Endothelial cell of umbilical vein (primary cell): ENCODE measurements around the gene CLRN3. TPM values are rescaled to one million over a fixed set of nuclear protein-coding genes. Genes with fewer than 3 reads are reported as not detected.

Experiments used
- BruUV-seq: library from RNA; stranded (reverse); fragments of 400-500 nt; replicated peaks from 2 replicates; lab custom pipeline; 2021; lab: Mats Ljungman, UMichigan
- CTCF ChIA-PET: fragments of 300-600, 350-600 bp; sonication (Branson Sonifier 250); formaldehyde crosslinking; loops from one replicate; lab custom pipeline; 2021; ENCODE audit warnings: antibody characterized with exemption, inconsistent platforms; lab: Charles Lee
- POLR2A ChIA-PET: fragments of 300-600, 350-600 bp; sonication (Branson Sonifier 250); formaldehyde crosslinking; loops from one replicate; lab custom pipeline; 2021; ENCODE audit warnings: antibody characterized with exemption, inconsistent platforms; lab: Charles Lee
- DNase-seq: peaks from one replicate; pipeline ENCODE4 v3.0.0-alpha.2; 2011; ENCODE audit warnings: low read depth, low spot score
- FAIRE-seq: peaks from 2 replicates; lab custom pipeline; 2011; peaks lifted over from hg19 to GRCh38; lab: Jason Lieb, UNC
- H2AFZ ChIP-seq: 2 replicates; pipeline ENCODE4 v1.6.0; 2012; ENCODE audit warnings: low read depth, low read length, control low read depth, inconsistent platforms
- H3K27ac ChIP-seq: 2 replicates; pipeline ENCODE4 v1.5.1; 2011; ENCODE audit warnings: low read depth, mild to moderate bottlenecking, control low read depth, low read length, moderate library complexity; ENCODE audit not compliant: insufficient read depth
- H3K27me3 ChIP-seq, 2 experiments: 2 replicates each; pipeline versions ENCODE4 v1.6.0 to v1.6.1; 2011; ENCODE audit warnings: low read length in 2 of 2, mixed read lengths in 1 of 2; ENCODE audit not compliant: control insufficient read depth in 2 of 2, insufficient read depth in 2 of 2
- H3K36me3 ChIP-seq, 2 experiments: 2 replicates in 1 of 2; 3 replicates in 1 of 2; pipeline ENCODE4 v1.5.1; 2011; ENCODE audit warnings: low read length in 2 of 2, mild to moderate bottlenecking in 1 of 2, moderate library complexity in 1 of 2; ENCODE audit not compliant: control insufficient read depth in 2 of 2, insufficient read depth in 2 of 2; ENCODE audit errors: extremely low read depth in 1 of 2
- H3K4me1 ChIP-seq: 3 replicates; pipeline ENCODE4 v1.5.1; 2011; ENCODE audit warnings: mild to moderate bottlenecking, low read length; ENCODE audit not compliant: control insufficient read depth, insufficient read depth; ENCODE audit errors: extremely low read depth
- H3K4me2 ChIP-seq: 2 replicates; pipeline ENCODE4 v1.6.1; 2011; ENCODE audit warnings: low read length, control low read depth, mixed read lengths; ENCODE audit not compliant: insufficient read depth
- H3K4me3 ChIP-seq, 3 experiments: fragments of 200-600 bp in 1 of 3; sonication (generic), shearing (Covaris generic) in 1 of 3; replicated peaks in 1 of 3; 2 replicates each; pipeline ENCODE4 v1.5.1; 2011 to 2016; ENCODE audit warnings: control low read depth in 3 of 3, low read length in 3 of 3, mild to moderate bottlenecking in 2 of 3, inconsistent platforms in 1 of 3, low read depth in 1 of 3, moderate library complexity in 1 of 3; ENCODE audit not compliant: insufficient read depth in 1 of 3
- H3K79me2 ChIP-seq: 2 replicates; pipeline ENCODE4 v1.6.0; 2012; ENCODE audit warnings: low read length, inconsistent platforms; ENCODE audit not compliant: control insufficient read depth, insufficient read depth
- H3K9ac ChIP-seq: replicated peaks from 2 replicates; pipeline ENCODE3; 2011; ENCODE audit warnings: low read length, control low read depth; ENCODE audit not compliant: insufficient read depth; ENCODE audit errors: extremely low read depth
- H3K9me1 ChIP-seq: replicated peaks from 3 replicates; pipeline ENCODE4 v1.6.0; 2011; ENCODE audit warnings: mild to moderate bottlenecking, low read length; ENCODE audit not compliant: control insufficient read depth, insufficient read depth; ENCODE audit errors: extremely low read depth
- H3K9me3 ChIP-seq: replicated peaks from 2 replicates; pipeline ENCODE4 v1.5.1; 2012; ENCODE audit warnings: low read length, inconsistent platforms; ENCODE audit not compliant: control insufficient read depth, insufficient read depth
- H4K20me1 ChIP-seq: replicated peaks from 2 replicates; pipeline ENCODE3; 2011; ENCODE audit warnings: mild to moderate bottlenecking, low read length; ENCODE audit not compliant: control insufficient read depth, insufficient read depth; ENCODE audit errors: extremely low read depth
- EZH2 ChIP-seq: IDR thresholded peaks from 2 replicates; pipeline ENCODE4 v1.6.1; 2012; ENCODE audit warnings: borderline replicate concordance, low read depth, mild to moderate bottlenecking, moderate library complexity, low read length, inconsistent platforms; ENCODE audit not compliant: severe bottlenecking
- FOS ChIP-seq: IDR thresholded peaks from 2 replicates; pipeline ENCODE4 v1.6.1; 2011; ENCODE audit warnings: mild to moderate bottlenecking, low read length, moderate library complexity, borderline replicate concordance; ENCODE audit not compliant: insufficient read depth
- GATA2 ChIP-seq: IDR thresholded peaks from 2 replicates; pipeline ENCODE4 v1.7.0; 2011; ENCODE audit warnings: low read depth, mild to moderate bottlenecking, moderate library complexity, mixed read lengths, low read length; ENCODE audit not compliant: insufficient read length, insufficient read depth
- JUN ChIP-seq: IDR thresholded peaks from 2 replicates; pipeline ENCODE4 v1.6.1; 2011; ENCODE audit warnings: borderline replicate concordance, low read depth; ENCODE audit not compliant: insufficient read length, insufficient read depth
- MYC ChIP-seq: IDR thresholded peaks from one replicate; pipeline ENCODE4 v1.6.1; 2011; ENCODE audit warnings: mild to moderate bottlenecking, low read depth, low read length
- POLR2A ChIP-seq: IDR thresholded peaks from 2 replicates; pipeline ENCODE4 v1.6.1; 2012; ENCODE audit warnings: low read depth, mild to moderate bottlenecking, control low read depth, low read length
- POLR2AphosphoS5 ChIP-seq: IDR thresholded peaks from 2 replicates; pipeline ENCODE4 v1.6.1; 2012; ENCODE audit warnings: low read depth, mild to moderate bottlenecking, control low read depth, low read length, moderate library complexity; ENCODE audit not compliant: insufficient read depth
- dilution Hi-C: fragments of 300-500 bp; cut with MboI; formaldehyde crosslinking; loops from one replicate; pipeline ENCODE4 v1.15.0; 2019; ENCODE audit warnings: low sequenced_read_pairs; ENCODE audit not compliant: extremely low pct_ligation_motif_present
- intact Hi-C: fragments of 100-400 bp; cut with micrococcal nuclease; formaldehyde crosslinking; loops from one replicate; pipeline ENCODE4 v1.10.0; 2022
- polyA plus RNA-seq, 4 experiments: library from polyadenylated mRNA; depleted of rRNA in 3 of 4; stranded (reverse) in 3 of 4; unstranded in 1 of 4; fragments of >200 nt; gene quantifications; 2 replicates each; pipeline versions ENCODE4 v1.2.1 to v1.2.3, GENCODE V29; 2011 to 2012; ENCODE audit warnings: missing spikeins in 1 of 4
- total RNA-seq: library from RNA; stranded (reverse); gene quantifications from 2 replicates; pipeline ENCODE4 v1.2.3, GENCODE V29; 2021
- TF ChIP-seq, protein P1 (sequence below): IDR thresholded peaks from 2 replicates; pipeline ENCODE4 v1.6.1; 2011; ENCODE audit not compliant: insufficient read depth, insufficient read length
- TF ChIP-seq, protein P2 (sequence below), 2 donors: IDR thresholded peaks; 1 replicate in 1 of 2; 2 replicates in 1 of 2; pipeline ENCODE4 v1.5.1; 2011; ENCODE audit warnings: low read length in 2 of 2, mild to moderate bottlenecking in 2 of 2, moderate library complexity in 2 of 2, control low read depth in 1 of 2, inconsistent platforms in 1 of 2, low read depth in 1 of 2; ENCODE audit not compliant: insufficient read depth in 1 of 2; ENCODE audit errors: extremely low read depth in 1 of 2

Gene CLRN3
- total and polyA plus RNA-seq, 2 donors (not counting 3 experiments of a cell fraction or from before 2014, with no cell fraction given), result 0.07 TPM; not detected in 1

DNA sequence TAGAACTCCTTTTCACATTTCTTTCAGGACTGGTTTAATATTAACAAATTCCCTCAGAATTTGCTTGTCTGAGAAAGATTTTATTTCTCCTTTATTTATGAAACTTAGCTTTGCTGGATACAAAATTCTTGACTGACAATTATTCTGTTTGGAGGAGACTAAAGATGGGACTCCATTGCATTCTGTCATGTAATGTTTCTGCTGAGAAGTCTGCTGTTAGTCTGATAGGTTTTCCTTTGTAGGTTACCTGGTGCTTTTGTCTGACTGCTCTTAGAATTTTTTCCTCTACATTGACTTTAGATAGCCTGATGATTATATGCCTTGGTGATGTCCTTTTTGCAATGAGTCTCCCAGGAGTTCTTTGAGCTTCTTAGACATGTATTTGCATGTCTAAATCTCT lies 23.4 kb downstream of the CLRN3 start:
- DNase-seq (no peak), FAIRE-seq (no peak)
- Histone ChIP-seq H2AFZ (no peak overlapping the region), H3K36me3 (no peaks in the 10 kb centered on the region), H3K4me1 (no peaks in the 10 kb centered on the region), H3K79me2 (no peaks in the 10 kb centered on the region), H3K4me2 (no peak overlapping the region), H3K9ac (no peak overlapping the region), H3K27ac (no peak overlapping the region), H3K9me1 (no peaks in the 10 kb centered on the region), H4K20me1 (no peaks in the 10 kb centered on the region), H3K27me3 (peaks cover 9 to 26% of the 10 kb centered on the region in 2 experiments), H3K9me3 (no peaks in the 10 kb centered on the region), H3K4me3 (no peak overlapping the region)
- ChIA-PET CTCF (interaction anchor here (1.1 to 6.2 kb wide), 9 partner anchors 15 to 281 kb away, joined by 3 to 66 read pairs (median 4); no protein-coding TSS in a partner anchor), POLR2A (no interaction called here)
- BruUV-seq, result no TSS peak
- TF ChIP-seq, protein P1, sequence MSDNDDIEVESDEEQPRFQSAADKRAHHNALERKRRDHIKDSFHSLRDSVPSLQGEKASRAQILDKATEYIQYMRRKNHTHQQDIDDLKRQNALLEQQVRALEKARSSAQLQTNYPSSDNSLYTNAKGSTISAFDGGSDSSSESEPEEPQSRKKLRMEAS, result no peak
- TF ChIP-seq FOS (no peak), JUN (no peak), GATA2 (no peak), POLR2AphosphoS5 (no peak), MYC (no peak), POLR2A (no peak), EZH2 (no peak)
- TF ChIP-seq, protein P2, sequence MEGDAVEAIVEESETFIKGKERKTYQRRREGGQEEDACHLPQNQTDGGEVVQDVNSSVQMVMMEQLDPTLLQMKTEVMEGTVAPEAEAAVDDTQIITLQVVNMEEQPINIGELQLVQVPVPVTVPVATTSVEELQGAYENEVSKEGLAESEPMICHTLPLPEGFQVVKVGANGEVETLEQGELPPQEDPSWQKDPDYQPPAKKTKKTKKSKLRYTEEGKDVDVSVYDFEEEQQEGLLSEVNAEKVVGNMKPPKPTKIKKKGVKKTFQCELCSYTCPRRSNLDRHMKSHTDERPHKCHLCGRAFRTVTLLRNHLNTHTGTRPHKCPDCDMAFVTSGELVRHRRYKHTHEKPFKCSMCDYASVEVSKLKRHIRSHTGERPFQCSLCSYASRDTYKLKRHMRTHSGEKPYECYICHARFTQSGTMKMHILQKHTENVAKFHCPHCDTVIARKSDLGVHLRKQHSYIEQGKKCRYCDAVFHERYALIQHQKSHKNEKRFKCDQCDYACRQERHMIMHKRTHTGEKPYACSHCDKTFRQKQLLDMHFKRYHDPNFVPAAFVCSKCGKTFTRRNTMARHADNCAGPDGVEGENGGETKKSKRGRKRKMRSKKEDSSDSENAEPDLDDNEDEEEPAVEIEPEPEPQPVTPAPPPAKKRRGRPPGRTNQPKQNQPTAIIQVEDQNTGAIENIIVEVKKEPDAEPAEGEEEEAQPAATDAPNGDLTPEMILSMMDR (IDR thresholded peaks at IDR 0.05; ENCODE audit: extremely low read depth in 1 of 2, insufficient read depth in 1 of 2, low read depth in 1 of 2, low read length in 2 of 2), result no peak
- intact Hi-C loops, result no loop called here
- dilution Hi-C loops, result no loop called here
